IgD-negative memory B cell (primary cell): ENCODE results near the gene GRK7. TPM values are rescaled to one million over a fixed set of nuclear protein-coding genes. Genes with fewer than 3 reads are reported as not detected.
A peak's percentile ranks its signal among the peaks of the same experiment; 100 is the strongest.
"Not testable (repeated sequence)": the region's sequence is repeated elsewhere in the genome, so short reads cannot be mapped to it uniquely, and the experiment has no call there.

ENCODE experiments used
- H3K27ac Mint-ChIP-seq, 3 donors: one replicate each; pipeline ENCODE4 v1.8.0; 2020 to 2022; ENCODE audit warnings: mild to moderate bottlenecking in 3 of 3, mixed read lengths in 3 of 3, moderate library complexity in 1 of 3
- H3K27me3 Mint-ChIP-seq: one replicate; pipeline ENCODE4 v1.8.0; 2021; ENCODE audit warnings: mixed read lengths
- H3K36me3 Mint-ChIP-seq: one replicate; pipeline ENCODE4 v1.8.0; 2020; ENCODE audit warnings: mild to moderate bottlenecking, mixed read lengths
- H3K4me1 Mint-ChIP-seq, 3 donors: one replicate each; pipeline ENCODE4 v1.8.0; 2020 to 2022; ENCODE audit warnings: mixed read lengths in 3 of 3, mild to moderate bottlenecking in 1 of 3
- H3K4me3 Mint-ChIP-seq, 4 donors: one replicate each; pipeline ENCODE4 v1.8.0; 2020 to 2022; ENCODE audit warnings: mild to moderate bottlenecking in 4 of 4, mixed read lengths in 4 of 4, moderate library complexity in 3 of 4
- H3K9me3 Mint-ChIP-seq, 3 donors: one replicate each; pipeline ENCODE4 v1.8.0; 2020 to 2021; ENCODE audit warnings: mixed read lengths in 3 of 3, mild to moderate bottlenecking in 1 of 3
- polyA plus RNA-seq: library from polyadenylated mRNA; unstranded; fragments of 300-500 nt; fragmentation: Illumina TruSeq; gene quantifications from one replicate; pipeline ENCODE4 v1.2.3, GENCODE V29; 2021

Gene GRK7
- polyA plus RNA-seq, 1 donor from 2014 or later: not detected

GRCh38 chr3:141777957-141778813, 15.0 kb downstream of the GRK7 start:
- no peaks in the 10 kb centered on the region for H3K36me3 Mint-ChIP-seq
- H3K9me3 Mint-ChIP-seq: peaks cover 0 to 5% (median 4%) of the 10 kb centered on the region in 3 donors
- H3K4me3 Mint-ChIP-seq: no peak overlapping the region
- no peaks in the 10 kb centered on the region for H3K4me1 Mint-ChIP-seq
- no peaks in the 10 kb centered on the region for H3K27me3 Mint-ChIP-seq
- no peak overlapping the region for H3K27ac Mint-ChIP-seq

GRCh38 chr3:141779667-141780066, 16.5 kb downstream of the GRK7 start:
- no peaks in the 10 kb centered on the region for H3K4me1 Mint-ChIP-seq
- no peaks in the 10 kb centered on the region for H3K27me3 Mint-ChIP-seq
- no peak overlapping the region for H3K4me3 Mint-ChIP-seq
- H3K36me3 Mint-ChIP-seq: no peaks in the 10 kb centered on the region
- no peak overlapping the region for H3K27ac Mint-ChIP-seq
- peaks cover 0 to 7% (median 4%) of the 10 kb centered on the region in 3 donors for H3K9me3 Mint-ChIP-seq

DNA sequence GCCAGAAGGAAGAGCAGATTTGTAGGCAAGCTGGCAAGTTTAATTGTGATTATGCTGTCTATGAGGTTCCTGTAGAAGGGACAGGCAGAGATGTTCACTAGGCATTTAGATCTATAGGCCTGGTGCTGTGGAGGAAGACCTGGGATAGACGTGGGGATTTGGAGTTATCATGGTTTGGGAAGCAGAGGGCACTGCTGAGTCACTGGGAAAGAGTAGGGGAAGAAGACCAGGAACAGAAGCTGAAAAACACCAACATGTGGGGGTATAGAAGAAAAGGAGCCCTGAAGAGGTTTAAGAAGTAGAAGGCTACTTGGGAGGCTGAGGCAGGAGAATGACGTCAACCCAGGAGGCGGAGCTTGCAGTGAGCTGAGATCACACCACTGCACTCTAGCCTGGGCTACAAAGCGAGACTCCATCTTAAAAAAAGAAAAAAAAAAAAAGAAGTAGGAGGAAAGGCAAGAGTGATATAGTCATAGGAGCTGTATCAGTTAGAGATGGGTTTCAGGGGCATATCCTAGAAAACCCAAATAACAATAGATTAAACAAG, 19.3 kb downstream of the GRK7 start:
- peaks cover 0 to 7% (median 4%) of the 10 kb centered on the region in 3 donors for H3K9me3 Mint-ChIP-seq
- no peaks in the 10 kb centered on the region for H3K27me3 Mint-ChIP-seq
- no peak overlapping the region for H3K4me3 Mint-ChIP-seq
- no peak overlapping the region for H3K27ac Mint-ChIP-seq
- no peaks in the 10 kb centered on the region for H3K4me1 Mint-ChIP-seq
- no peaks in the 10 kb centered on the region for H3K36me3 Mint-ChIP-seq

DNA sequence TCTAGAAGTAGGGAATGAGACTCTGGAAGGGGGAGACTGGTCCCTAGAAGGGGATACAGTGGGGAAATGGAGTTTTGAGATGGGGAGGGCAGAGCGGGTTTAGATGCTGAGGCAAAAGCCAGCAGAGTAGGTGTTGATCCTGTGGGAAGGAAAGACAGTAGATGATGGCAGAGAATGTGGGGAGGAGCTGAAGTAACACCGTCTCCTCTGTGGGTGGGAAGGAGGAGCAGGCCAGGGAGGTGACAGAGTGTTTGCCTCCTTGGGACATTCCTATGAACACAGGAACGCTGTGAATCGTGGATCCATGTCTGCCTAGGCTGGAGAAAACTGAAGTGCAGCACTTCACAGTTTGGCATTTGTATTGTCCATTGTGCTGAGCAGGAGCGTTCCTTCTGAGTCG, 20.4 kb downstream of the GRK7 start:
- no peak overlapping the region for H3K4me3 Mint-ChIP-seq
- H3K36me3 Mint-ChIP-seq: peaks cover 1% of the 10 kb centered on the region
- no peaks in the 10 kb centered on the region for H3K4me1 Mint-ChIP-seq
- peaks cover 0 to 7% (median 4%) of the 10 kb centered on the region in 3 donors for H3K9me3 Mint-ChIP-seq
- no peaks in the 10 kb centered on the region for H3K27me3 Mint-ChIP-seq
- no peak overlapping the region for H3K27ac Mint-ChIP-seq

- Mint-ChIP-seq H3K4me1 (no peaks in the 10 kb centered on the region), H3K27me3 (no peaks in the 10 kb centered on the region), H3K4me3 (no peak overlapping the region), H3K36me3 (peaks cover 1% of the 10 kb centered on the region), H3K27ac (no peak overlapping the region), H3K9me3 (peaks cover 0 to 7% (median 4%) of the 10 kb centered on the region in 3 donors)
These were observed 20.9 kb downstream of the GRK7 start for GRCh38 chr3:141784096-141784495.

DNA sequence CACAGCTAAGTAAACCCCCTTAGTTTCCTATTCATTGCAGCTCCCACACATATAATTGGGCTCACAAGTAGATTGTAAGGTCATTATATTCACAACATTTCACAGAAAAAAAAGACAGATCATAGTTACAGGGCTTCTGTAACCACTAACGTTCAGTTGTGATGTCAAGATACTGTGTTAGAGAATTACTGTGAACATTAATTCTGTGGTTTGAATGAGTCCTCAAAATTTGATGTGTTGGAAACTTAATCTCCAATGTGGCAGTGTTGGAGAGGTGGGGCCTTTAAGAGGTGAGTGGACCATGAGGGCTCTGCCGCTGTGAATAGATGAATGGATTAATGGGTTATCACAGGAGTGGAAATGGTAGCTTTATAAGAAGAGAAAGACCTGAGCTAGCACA, 21.3 kb downstream of the GRK7 start:
- no peak overlapping the region for H3K4me3 Mint-ChIP-seq
- no peaks in the 10 kb centered on the region for H3K4me1 Mint-ChIP-seq
- no peak overlapping the region for H3K27ac Mint-ChIP-seq
- peaks cover 1% of the 10 kb centered on the region for H3K36me3 Mint-ChIP-seq
- H3K9me3 Mint-ChIP-seq: peaks cover 0 to 6% (median 3%) of the 10 kb centered on the region in 3 donors
- no peaks in the 10 kb centered on the region for H3K27me3 Mint-ChIP-seq

DNA sequence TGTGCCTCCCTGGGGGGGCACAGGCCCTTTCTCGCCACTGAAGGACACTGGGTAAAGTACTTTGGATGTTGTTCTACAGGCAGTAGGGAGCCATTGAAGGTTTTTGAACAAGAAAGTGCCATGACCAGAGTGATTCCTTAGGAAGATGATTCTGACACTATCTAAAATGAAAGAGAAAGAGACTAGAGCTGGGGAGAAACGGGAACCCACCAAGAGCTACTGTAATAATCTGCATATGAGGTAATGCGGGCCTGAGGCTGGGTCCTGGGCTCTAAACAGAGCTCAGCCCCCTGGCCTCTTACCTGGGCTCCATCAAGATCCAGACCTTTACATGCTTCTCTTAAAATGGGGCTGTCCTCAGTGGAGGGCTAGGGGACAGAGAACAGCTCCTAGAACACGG, 24.9 kb downstream of the GRK7 start:
- Mint-ChIP-seq H3K9me3 (peaks cover 0 to 2% (median 0%) of the 10 kb centered on the region in 3 donors), H3K27me3 (no peaks in the 10 kb centered on the region), H3K36me3 (peaks cover 1% of the 10 kb centered on the region), H3K4me3 (no peak overlapping the region), H3K4me1 (no peaks in the 10 kb centered on the region), H3K27ac (no peak overlapping the region)

- H3K4me1 Mint-ChIP-seq: not testable (repeated sequence)
These were observed 25.5 kb downstream of the GRK7 start for GRCh38 chr3:141788750-141789149.

GRCh38 chr3:141789281-141789680, 26.1 kb downstream of the GRK7 start:
- peak overlapping the region in 1 of 3 donors; percentile 85 for H3K27ac Mint-ChIP-seq
- H3K9me3 Mint-ChIP-seq: no peaks in the 10 kb centered on the region

More at GRCh38 chr3:141788750-141789149, 25.5 kb downstream of the GRK7 start:
- H3K27me3 Mint-ChIP-seq, H3K36me3 Mint-ChIP-seq, H3K9me3 Mint-ChIP-seq, H3K4me3 Mint-ChIP-seq, H3K27ac Mint-ChIP-seq: not testable (repeated sequence)

GRCh38 chr3:141790171-141790570, 27.0 kb downstream of the GRK7 start:
- H3K9me3 Mint-ChIP-seq: no peaks in the 10 kb centered on the region
- no peak overlapping the region for H3K27ac Mint-ChIP-seq
- peaks cover 1% of the 10 kb centered on the region for H3K36me3 Mint-ChIP-seq
- H3K4me1 Mint-ChIP-seq: peaks cover 4 to 9% (median 9%) of the 10 kb centered on the region in 3 donors
- no peaks in the 10 kb centered on the region for H3K27me3 Mint-ChIP-seq
- H3K4me3 Mint-ChIP-seq: no peak overlapping the region

More at GRCh38 chr3:141789281-141789680, 26.1 kb downstream of the GRK7 start:
- H3K4me3 Mint-ChIP-seq: no peak overlapping the region
- H3K36me3 Mint-ChIP-seq: peaks cover 1% of the 10 kb centered on the region
- peaks cover 0 to 2% (median 2%) of the 10 kb centered on the region in 3 donors for H3K4me1 Mint-ChIP-seq
- H3K27me3 Mint-ChIP-seq: no peaks in the 10 kb centered on the region

DNA sequence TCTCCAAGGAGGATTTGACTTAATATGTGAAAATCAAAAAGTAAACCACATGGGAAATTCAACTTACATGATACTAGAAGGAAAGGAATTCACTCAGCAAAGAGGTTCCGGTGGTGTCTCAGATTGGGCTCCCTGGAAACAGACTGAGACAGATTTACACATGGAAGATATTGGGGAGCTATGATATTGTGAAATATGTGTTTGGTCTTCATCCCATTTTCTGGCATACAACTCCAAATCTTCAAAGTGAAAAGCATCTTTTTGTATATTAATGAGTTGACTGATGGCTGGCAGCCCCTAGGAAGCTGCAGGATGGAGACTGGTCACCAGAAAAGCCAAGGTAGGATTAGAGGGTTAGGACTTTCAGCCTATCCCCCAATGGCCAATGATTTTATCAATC, 29.3 kb downstream of the GRK7 start:
- H3K27ac Mint-ChIP-seq: no peak overlapping the region

GRCh38 chr3:141793476-141794260, 30.5 kb downstream of the GRK7 start:
- no peaks in the 10 kb centered on the region for H3K36me3 Mint-ChIP-seq
- peaks cover 2% of the 10 kb centered on the region for H3K27me3 Mint-ChIP-seq
- H3K4me1 Mint-ChIP-seq: peaks cover 23 to 28% (median 26%) of the 10 kb centered on the region in 3 donors
- no peaks in the 10 kb centered on the region for H3K9me3 Mint-ChIP-seq
- no peak overlapping the region for H3K4me3 Mint-ChIP-seq
- no peak overlapping the region for H3K27ac Mint-ChIP-seq

More for the DNA sequence above, 29.3 kb downstream of the GRK7 start:
- Mint-ChIP-seq H3K4me1 (peaks cover 20 to 25% (median 21%) of the 10 kb centered on the region in 3 donors), H3K4me3 (no peak overlapping the region), H3K27me3 (peaks cover under 1% of the 10 kb centered on the region), H3K36me3 (peaks cover 1% of the 10 kb centered on the region), H3K9me3 (no peaks in the 10 kb centered on the region)

- Mint-ChIP-seq H3K4me1 (peaks cover 23 to 31% (median 26%) of the 10 kb centered on the region in 3 donors), H3K36me3 (no peaks in the 10 kb centered on the region), H3K4me3 (no peak overlapping the region), H3K27ac (peak overlapping the region in 1 of 3 donors; percentile 33), H3K27me3 (peaks cover 2% of the 10 kb centered on the region), H3K9me3 (no peaks in the 10 kb centered on the region)
These were observed 32.1 kb downstream of the GRK7 start for GRCh38 chr3:141795276-141795675.

GRCh38 chr3:141795741-141796080, 32.5 kb downstream of the GRK7 start:
- Mint-ChIP-seq H3K9me3 (peaks cover 0 to 3% (median 0%) of the 10 kb centered on the region in 3 donors), H3K27ac (peak overlapping the region in 2 of 3 donors; percentile 33 to 99), H3K4me1 (peaks cover 23 to 31% (median 26%) of the 10 kb centered on the region in 3 donors), H3K27me3 (peaks cover 2% of the 10 kb centered on the region), H3K4me3 (peak overlapping the region in 2 of 4 donors; percentile 12 to 92), H3K36me3 (no peaks in the 10 kb centered on the region)
